H1 (cell line): ENCODE data around the gene PARD3. TPM values are rescaled to one million over a fixed set of nuclear protein-coding genes. Genes with fewer than 3 reads are reported as not detected.

ENCODE experiments used
- CTCF ChIA-PET: fragments of 300-600 bp; sonication (Branson Sonifier 250); formaldehyde crosslinking; loops from one replicate; lab custom pipeline; 2021; ENCODE audit not compliant: partially characterized antibody; lab: Charles Lee
- POLR2A ChIA-PET: fragments of 300-600 bp; sonication (Branson Sonifier 250); formaldehyde crosslinking; loops from one replicate; lab custom pipeline; 2021; ENCODE audit warnings: inconsistent platforms; ENCODE audit not compliant: partially characterized antibody; lab: Charles Lee
- DNase-seq, 2 experiments: peaks; one replicate each; pipeline versions ENCODE4 v3.0.0 to v3.0.0-alpha.2; 2010 to 2022; ENCODE audit warnings: low spot score in 2 of 2, low read depth in 1 of 2, mixed read lengths in 1 of 2
- FAIRE-seq: peaks from 2 replicates; lab custom pipeline; 2011; peaks lifted over from hg19 to GRCh38; lab: Jason Lieb, UNC
- H2AFZ ChIP-seq: 2 replicates; pipeline ENCODE4 v1.8.1; 2012; ENCODE audit warnings: low read length, inconsistent platforms
- H2AK5ac ChIP-seq: 2 replicates; pipeline ENCODE4 v1.6.1; 2013; ENCODE audit warnings: low read depth, low read length
- H2BK120ac ChIP-seq: replicated peaks from 2 replicates; pipeline ENCODE3; 2013; ENCODE audit warnings: low read depth, low read length, inconsistent platforms
- H2BK12ac ChIP-seq: 2 replicates; pipeline ENCODE4 v1.6.1; 2013; ENCODE audit warnings: low read depth, low read length
- H2BK15ac ChIP-seq: 2 replicates; pipeline ENCODE4 v1.6.1; 2013; ENCODE audit warnings: low read length
- H2BK20ac ChIP-seq: 2 replicates; pipeline ENCODE4 v1.6.1; 2013; ENCODE audit warnings: low read length
- H2BK5ac ChIP-seq: 2 replicates; pipeline ENCODE4 v1.6.1; 2013; ENCODE audit warnings: low read depth, low read length
- H3K14ac ChIP-seq: 2 replicates; pipeline ENCODE4 v1.6.1; 2013; ENCODE audit warnings: inconsistent platforms; ENCODE audit not compliant: insufficient read length
- H3K18ac ChIP-seq: 2 replicates; pipeline ENCODE4 v1.6.1; 2013; ENCODE audit warnings: low read length; ENCODE audit errors: extremely low read depth
- H3K23ac ChIP-seq: 2 replicates; pipeline ENCODE4 v1.6.1; 2013; ENCODE audit warnings: inconsistent platforms; ENCODE audit not compliant: insufficient read length
- H3K23me2 ChIP-seq: 2 replicates; pipeline ENCODE4 v1.6.1; 2013; ENCODE audit warnings: low read depth, low read length
- H3K27ac ChIP-seq: 2 replicates; pipeline ENCODE4 v1.6.1; 2011; ENCODE audit warnings: low read depth, low read length, inconsistent platforms
- H3K27me3 ChIP-seq, 4 experiments: replicated peaks in 1 of 4; 1 replicate in 1 of 4; 2 replicates in 3 of 4; pipeline versions ENCODE4 v1.6.1 to v1.8.1; 2011 to 2013; ENCODE audit warnings: low read length in 3 of 4, mild to moderate bottlenecking in 3 of 4, inconsistent platforms in 2 of 4, mixed read lengths in 2 of 4, moderate library complexity in 1 of 4; ENCODE audit not compliant: control insufficient read depth in 3 of 4, insufficient read depth in 3 of 4; ENCODE audit errors: extremely low read depth in 1 of 4
- H3K36me3 ChIP-seq, 4 experiments: 2 replicates each; pipeline versions ENCODE4 v1.6.1 to v1.8.1; 2011 to 2013; ENCODE audit warnings: mild to moderate bottlenecking in 4 of 4, low read length in 3 of 4, moderate library complexity in 2 of 4, control low read depth in 1 of 4, inconsistent platforms in 1 of 4; ENCODE audit not compliant: insufficient read depth in 4 of 4, control insufficient read depth in 2 of 4
- H3K4ac ChIP-seq: replicated peaks from 2 replicates; pipeline ENCODE3; 2013; ENCODE audit warnings: low read length, low read depth, mixed read lengths, inconsistent platforms; ENCODE audit not compliant: insufficient read length
- H3K4me1 ChIP-seq, 4 experiments: replicated peaks in 1 of 4; 1 replicate in 1 of 4; 2 replicates in 3 of 4; pipeline versions ENCODE4 v1.6.1 to v1.8.1; 2011 to 2013; ENCODE audit warnings: low read length in 3 of 4, inconsistent platforms in 2 of 4, mixed read lengths in 1 of 4; ENCODE audit not compliant: insufficient read depth in 4 of 4, control insufficient read depth in 3 of 4
- H3K4me2 ChIP-seq, 2 experiments: 2 replicates each; pipeline versions ENCODE4 v1.6.1 to v1.8.1; 2011 to 2013; ENCODE audit warnings: low read depth in 2 of 2, low read length in 2 of 2, control low read depth in 1 of 2, inconsistent platforms in 1 of 2, mild to moderate bottlenecking in 1 of 2; ENCODE audit not compliant: insufficient read depth in 1 of 2
- H3K4me3 ChIP-seq, 4 experiments: fragments of 200-600, 300-600 bp in 1 of 4; sonication (generic), shearing (Covaris generic), sonication (Bioruptor Twin) in 1 of 4; 2 replicates each; pipeline versions ENCODE4 v1.5.1 to v1.8.1; 2011 to 2016; ENCODE audit warnings: low read length in 4 of 4, low read depth in 3 of 4, control low read depth in 2 of 4, inconsistent platforms in 2 of 4, mild to moderate bottlenecking in 2 of 4, mixed read lengths in 1 of 4, moderate library complexity in 1 of 4; ENCODE audit not compliant: insufficient read depth in 2 of 4; ENCODE audit errors: extremely low read depth in 1 of 4
- H3K56ac ChIP-seq: replicated peaks from 2 replicates; pipeline ENCODE3; 2013; ENCODE audit warnings: low read depth, mild to moderate bottlenecking, mixed read lengths, low read length, inconsistent platforms; ENCODE audit not compliant: insufficient read length
- H3K79me1 ChIP-seq: 2 replicates; pipeline ENCODE4 v1.6.1; 2013; ENCODE audit warnings: low read depth, low read length, control low read depth
- H3K79me2 ChIP-seq, 2 experiments: 2 replicates each; pipeline versions ENCODE4 v1.6.1 to v1.8.1; 2012 to 2013; ENCODE audit warnings: low read length in 2 of 2, mild to moderate bottlenecking in 2 of 2, inconsistent platforms in 1 of 2; ENCODE audit not compliant: insufficient read depth in 2 of 2, control insufficient read depth in 1 of 2
- H3K9ac ChIP-seq, 4 experiments: replicated peaks in 1 of 4; 1 replicate in 1 of 4; 2 replicates in 3 of 4; pipeline versions ENCODE4 v1.6.1 to v1.8.1; 2011 to 2013; ENCODE audit warnings: low read depth in 3 of 4, low read length in 3 of 4, control low read depth in 2 of 4, mild to moderate bottlenecking in 2 of 4, moderate library complexity in 2 of 4, inconsistent platforms in 1 of 4; ENCODE audit errors: extremely low read depth in 1 of 4
- H3K9me3 ChIP-seq, 2 experiments: 2 replicates each; pipeline versions ENCODE4 v1.6.1 to v1.8.1; 2012 to 2013; ENCODE audit warnings: mild to moderate bottlenecking in 2 of 2, moderate library complexity in 2 of 2, control low read depth in 1 of 2, inconsistent platforms in 1 of 2, low read depth in 1 of 2, low read length in 1 of 2, mixed read lengths in 1 of 2; ENCODE audit not compliant: insufficient read depth in 2 of 2
- H4K20me1 ChIP-seq, 2 experiments: replicated peaks in 1 of 2; 2 replicates each; pipeline versions ENCODE3 to v1.8.1; 2011 to 2013; ENCODE audit warnings: inconsistent platforms in 2 of 2, low read length in 2 of 2, mild to moderate bottlenecking in 1 of 2; ENCODE audit not compliant: insufficient read depth in 2 of 2, control insufficient read depth in 1 of 2
- H4K5ac ChIP-seq: 2 replicates; pipeline ENCODE4 v1.6.1; 2013; ENCODE audit warnings: low read length, low read depth, mixed read lengths, inconsistent platforms; ENCODE audit not compliant: insufficient read length
- H4K8ac ChIP-seq: 2 replicates; pipeline ENCODE4 v1.8.0; 2013; ENCODE audit warnings: mild to moderate bottlenecking, moderate library complexity, low read length, inconsistent platforms; ENCODE audit not compliant: insufficient read depth; ENCODE audit errors: extremely low read depth
- H4K91ac ChIP-seq: replicated peaks from 2 replicates; pipeline ENCODE3; 2013; ENCODE audit warnings: low read length, mixed read lengths, inconsistent platforms; ENCODE audit not compliant: insufficient read length
- ZNF274 ChIP-seq: IDR thresholded peaks from 2 replicates; pipeline ENCODE4 v1.7.0; 2012; ENCODE audit warnings: low read length, borderline replicate concordance; ENCODE audit errors: extremely low read depth
- WGBS, 2 experiments: shearing (Covaris generic) in 1 of 2; methylation state at CpG; one replicate each; pipeline versions ENCODE4 v1.1.6 to v1.1.7; 2013 to 2015; ENCODE audit warnings: low lambda C conversion rate in 2 of 2, mixed read lengths in 2 of 2, inconsistent platforms in 1 of 2, low coverage in 1 of 2, missing lambda C conversion rate in 1 of 2; ENCODE audit not compliant: insufficient replicate concordance in 2 of 2, insufficient coverage in 1 of 2, insufficient read length in 1 of 2; ENCODE audit errors: extremely low coverage in 1 of 2, missing lambda C conversion rate in 1 of 2; 5-methylcytosine and 5-hydroxymethylcytosine counted together
- polyA plus RNA-seq, 7 experiments: library from polyadenylated mRNA; depleted of rRNA in 3 of 7; stranded (reverse) in 5 of 7; unstranded in 2 of 7; fragments of >200 nt in 5 of 7; fragments of 200-250 nt in 2 of 7; gene quantifications; 1 replicate in 5 of 7; 2 replicates in 1 of 7; 4 replicates in 1 of 7; pipeline versions ENCODE4 v1.2.1 to v1.2.3, GENCODE V29; 2011 to 2013; ENCODE audit warnings: missing spikeins in 2 of 7, mixed read lengths in 2 of 7
- total RNA-seq: library from RNA; stranded (reverse); fragmentation: NEBNext Ultra II Directional; extraction: Animal tissue kit (Norgen Biotek cat#: 25700); gene quantifications from 2 replicates; pipeline ENCODE4 v1.2.1, GENCODE V29; 2021

Gene PARD3
- total and polyA plus RNA-seq, 2 of the 8 experiments (the other 6 are each of a cell fraction or from before 2014, with no cell fraction given) = 19.7 to 49.1 TPM

GRCh38 chr10:34706147-34706546 lies 108.9 kb downstream of the PARD3 start:
- H2BK15ac ChIP-seq = no peak overlapping the region
- H3K14ac ChIP-seq = no peak overlapping the region

More at GRCh38 chr10:34706147-34706546, 108.9 kb downstream of the PARD3 start:
- ChIA-PET POLR2A (no interaction called here), CTCF (interaction anchor here (1.0 to 1.3 kb wide), 5 partner anchors 9 to 232 kb away, joined by 3 to 6 read pairs (median 5); no protein-coding TSS in a partner anchor)
- no peak overlapping the region for H2BK12ac ChIP-seq
- no peak overlapping the region for H3K56ac ChIP-seq
- H4K8ac ChIP-seq = peak overlapping the region; percentile 48; the same call in 1 of the 2 replicates
- H3K4me1 ChIP-seq = peaks cover 0 to 4% (median 2%) of the 10 kb centered on the region in 4 experiments; a peak in 2 of 7 replicates
- H3K23ac ChIP-seq = no peak overlapping the region
- H3K18ac ChIP-seq = no peak overlapping the region
- DNase-seq (no peak), FAIRE-seq (no peak)
- no peaks in the 10 kb centered on the region for H3K23me2 ChIP-seq
- TF ChIP-seq ZNF274 = no peak
- H3K9me3 ChIP-seq = no peaks in the 10 kb centered on the region
- no peaks in the 10 kb centered on the region for H3K36me3 ChIP-seq
- no peak overlapping the region for H3K4me2 ChIP-seq
- no peak overlapping the region for H4K91ac ChIP-seq
- 90% methylated on average over 3 of the region's 3 CpGs; no CpG with 5 or more reads in 1 of the 2 experiments for WGBS, 2 experiments
- peaks cover 0 to 92% of the 10 kb centered on the region in 2 experiments; a peak in 2 of 4 replicates for H3K79me2 ChIP-seq
- no peak overlapping the region for H2BK5ac ChIP-seq
- no peak overlapping the region for H2BK20ac ChIP-seq
- H3K4ac ChIP-seq = no peak overlapping the region
- H2AFZ ChIP-seq = no peak overlapping the region
- peak overlapping the region; percentile 29; the same call in 1 of the 2 replicates for H2AK5ac ChIP-seq
- peaks cover 13% of the 10 kb centered on the region for H3K79me1 ChIP-seq
- H3K27me3 ChIP-seq = no peaks in the 10 kb centered on the region
- H4K5ac ChIP-seq = no peak overlapping the region
- peaks cover 0 to 6% of the 10 kb centered on the region in 2 experiments for H4K20me1 ChIP-seq
- H2BK120ac ChIP-seq = no peak overlapping the region
- no peak overlapping the region for H3K9ac ChIP-seq
- no peak overlapping the region for H3K27ac ChIP-seq
- no peak overlapping the region for H3K4me3 ChIP-seq
